NT2/D1 (cell line): Measurements from ENCODE around the gene CUEDC2.

Source experiments
- SUZ12 ChIP-seq: IDR thresholded peaks from 2 replicates; pipeline ENCODE4 v1.6.1; 2011; ENCODE audit not compliant: insufficient read length, insufficient read depth; ENCODE audit errors: extremely low read depth
- ZNF274 ChIP-seq: IDR thresholded peaks from 2 replicates; pipeline ENCODE4 v1.6.1; 2011; ENCODE audit warnings: mild to moderate bottlenecking, low read depth, low read length

DNA sequence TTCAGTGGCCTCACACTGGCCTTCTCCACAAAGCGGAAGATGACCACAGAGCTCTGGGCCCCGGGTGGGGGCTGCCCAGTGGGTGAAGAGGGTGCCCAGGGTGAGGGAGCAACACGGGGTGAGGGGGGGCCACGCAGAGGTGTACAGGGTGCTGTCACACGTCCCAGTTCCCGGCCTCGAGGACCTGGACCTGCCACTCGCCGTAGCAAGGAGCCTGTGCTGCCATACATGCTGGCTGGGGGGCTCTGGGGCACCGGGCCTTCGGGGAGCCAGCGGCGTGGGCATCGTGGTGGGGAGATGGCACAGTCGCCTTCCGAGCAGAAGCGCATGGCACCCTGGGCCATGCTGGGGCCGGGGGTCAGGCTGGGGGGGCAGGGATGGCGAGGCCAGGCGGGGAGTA, 15.7 kb downstream of the CUEDC2 start:
- TF ChIP-seq SUZ12: no peak
- no peak for TF ChIP-seq ZNF274
